ENCODE results near the gene CTBP1. TPM values are rescaled to one million over a fixed set of nuclear protein-coding genes. Genes with fewer than 3 reads are reported as not detected.

Gene CTBP1
- total and polyA plus RNA-seq, 2 experiments from 2014 or later, result 74.0 to 192 TPM

GRCh38 chr4:1210241-1210841 is 38.6 kb downstream of the CTBP1 start (continued):
- no peak for TF ChIP-seq CTCF (conservative IDR thresholded peaks at IDR 0.05; ENCODE audit: low read depth in 2 of 2)
- no peak for TF ChIP-seq ZNF331 (CRISPR knock-in tag; IDR thresholded peaks at IDR 0.05; ENCODE audit: low read depth)
- no peak for TF ChIP-seq JUNB (IDR thresholded peaks at IDR 0.05; ENCODE audit: unreplicated experiment)
- TF ChIP-seq STAT1 (IDR thresholded peaks at IDR 0.05; ENCODE audit: unreplicated experiment), result no peak
- no peak for TF ChIP-seq CREB1 (CRISPR knock-in tag; IDR thresholded peaks at IDR 0.05; ENCODE audit: low read depth)
- no peak for TF ChIP-seq ZNF114 (CRISPR knock-in tag; IDR thresholded peaks at IDR 0.05)
- no peak for TF ChIP-seq NANOG (IDR thresholded peaks at IDR 0.05; ENCODE audit: borderline replicate concordance)

DNA sequence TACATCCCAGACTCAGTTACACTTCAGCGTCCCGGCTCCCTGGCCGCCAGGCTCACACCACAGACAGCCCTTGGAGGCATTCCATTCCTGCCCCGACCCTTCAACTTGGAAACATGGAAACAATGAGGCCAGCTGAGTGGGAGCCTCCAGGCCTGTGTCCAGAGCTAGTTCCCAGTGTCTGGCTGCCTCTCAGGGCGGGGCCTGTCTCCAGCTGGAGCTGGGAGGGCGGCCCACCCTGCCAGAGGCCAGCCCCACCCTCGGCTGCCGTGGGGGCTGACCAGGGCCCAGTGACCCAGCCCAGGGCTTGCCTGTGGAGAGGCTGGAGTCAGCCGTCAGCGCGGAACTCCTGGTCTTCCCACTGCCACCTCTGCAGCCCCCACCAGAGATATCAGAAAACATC is 39.1 kb downstream of the CTBP1 start:
- Mint-ChIP-seq H3K4me1 (no peaks in the 10 kb centered on the region; the same call in 2 of the 3 replicates), H3K27me3 (ENCODE audit: insufficient read depth, low read depth, poor library complexity) (peaks cover 2% of the 10 kb centered on the region), H3K27ac (no peak overlapping the region), H3K4me3 (no peak overlapping the region), H3K36me3 (ENCODE audit: low read depth) (peaks cover 7% of the 10 kb centered on the region), H3K9me3 (no peaks in the 10 kb centered on the region)
- DNase-seq (ENCODE audit: low spot score) (peak; percentile 3), ATAC-seq (no peak)
- H3K9me2 ChIP-seq (ENCODE audit: insufficient read depth), result no peaks in the 10 kb centered on the region
- no peaks in the 10 kb centered on the region for H3K27me3 ChIP-seq (ENCODE audit: insufficient read depth)
- 0 out of 2 replicates have a peak, but pooled peaks cover 5% of the 10 kb centered on the region for H4K20me1 ChIP-seq (replicated peaks; ENCODE audit: insufficient read depth)
- no peaks in the 10 kb centered on the region for H3K79me2 ChIP-seq (replicated peaks; ENCODE audit: insufficient read depth)
- H3K4me1 ChIP-seq (ENCODE audit: insufficient read depth), result no peaks in the 10 kb centered on the region
- H3F3A ChIP-seq (replicated peaks; ENCODE audit: low read depth), result no peaks in the 10 kb centered on the region
- H3K36me3 ChIP-seq (ENCODE audit: insufficient read depth), result no peaks in the 10 kb centered on the region
- H2AFZ ChIP-seq, result no peak overlapping the region
- H3K4me2 ChIP-seq, result no peak overlapping the region
- TF ChIP-seq, protein P1, sequence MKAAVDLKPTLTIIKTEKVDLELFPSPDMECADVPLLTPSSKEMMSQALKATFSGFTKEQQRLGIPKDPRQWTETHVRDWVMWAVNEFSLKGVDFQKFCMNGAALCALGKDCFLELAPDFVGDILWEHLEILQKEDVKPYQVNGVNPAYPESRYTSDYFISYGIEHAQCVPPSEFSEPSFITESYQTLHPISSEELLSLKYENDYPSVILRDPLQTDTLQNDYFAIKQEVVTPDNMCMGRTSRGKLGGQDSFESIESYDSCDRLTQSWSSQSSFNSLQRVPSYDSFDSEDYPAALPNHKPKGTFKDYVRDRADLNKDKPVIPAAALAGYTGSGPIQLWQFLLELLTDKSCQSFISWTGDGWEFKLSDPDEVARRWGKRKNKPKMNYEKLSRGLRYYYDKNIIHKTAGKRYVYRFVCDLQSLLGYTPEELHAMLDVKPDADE (IDR thresholded peaks at IDR 0.05), result no peak
- TF ChIP-seq ZNF331 (CRISPR knock-in tag; IDR thresholded peaks at IDR 0.05; ENCODE audit: low read depth), result no peak
- no peak for TF ChIP-seq ZNF462 (CRISPR knock-in tag; IDR thresholded peaks at IDR 0.05)
- TF ChIP-seq JUNB (IDR thresholded peaks at IDR 0.05; ENCODE audit: unreplicated experiment), result no peak
- H3K4me3 ChIP-seq, result no peak overlapping the region
- H3K27ac ChIP-seq (ENCODE audit: low read depth), result no peak overlapping the region

All from GM23338 (cell line).